Vagina (tissue), 2 donors: Measurements from ENCODE around the gene UBE2E2.

Source experiments
- POLR2A ChIP-seq, 2 donors: fragments of 450-650 bp; IDR thresholded peaks; one replicate each; pipeline ENCODE4 v1.6.1; 2017; ENCODE audit warnings: antibody characterized with exemption in 2 of 2, mild to moderate bottlenecking in 2 of 2, moderate library complexity in 2 of 2
- POLR2AphosphoS5 ChIP-seq, 2 donors: sonication (generic); formaldehyde crosslinking; IDR thresholded peaks; one replicate each; pipeline ENCODE4 v1.9.0; 2017; ENCODE audit warnings: antibody characterized with exemption in 2 of 2, mild to moderate bottlenecking in 2 of 2, low read depth in 1 of 2; ENCODE audit not compliant: insufficient read depth in 1 of 2
- TF ChIP-seq, protein P1 (sequence below), 3 experiments: fragments of 450-650 bp in 2 of 3; fragments of 200-600 bp in 1 of 3; sonication (generic) in 1 of 3; IDR thresholded peaks; one replicate each; pipeline ENCODE4 v1.5.1; 2017 to 2019; ENCODE audit warnings: antibody characterized with exemption in 3 of 3, mild to moderate bottlenecking in 2 of 3, moderate library complexity in 2 of 3

DNA sequence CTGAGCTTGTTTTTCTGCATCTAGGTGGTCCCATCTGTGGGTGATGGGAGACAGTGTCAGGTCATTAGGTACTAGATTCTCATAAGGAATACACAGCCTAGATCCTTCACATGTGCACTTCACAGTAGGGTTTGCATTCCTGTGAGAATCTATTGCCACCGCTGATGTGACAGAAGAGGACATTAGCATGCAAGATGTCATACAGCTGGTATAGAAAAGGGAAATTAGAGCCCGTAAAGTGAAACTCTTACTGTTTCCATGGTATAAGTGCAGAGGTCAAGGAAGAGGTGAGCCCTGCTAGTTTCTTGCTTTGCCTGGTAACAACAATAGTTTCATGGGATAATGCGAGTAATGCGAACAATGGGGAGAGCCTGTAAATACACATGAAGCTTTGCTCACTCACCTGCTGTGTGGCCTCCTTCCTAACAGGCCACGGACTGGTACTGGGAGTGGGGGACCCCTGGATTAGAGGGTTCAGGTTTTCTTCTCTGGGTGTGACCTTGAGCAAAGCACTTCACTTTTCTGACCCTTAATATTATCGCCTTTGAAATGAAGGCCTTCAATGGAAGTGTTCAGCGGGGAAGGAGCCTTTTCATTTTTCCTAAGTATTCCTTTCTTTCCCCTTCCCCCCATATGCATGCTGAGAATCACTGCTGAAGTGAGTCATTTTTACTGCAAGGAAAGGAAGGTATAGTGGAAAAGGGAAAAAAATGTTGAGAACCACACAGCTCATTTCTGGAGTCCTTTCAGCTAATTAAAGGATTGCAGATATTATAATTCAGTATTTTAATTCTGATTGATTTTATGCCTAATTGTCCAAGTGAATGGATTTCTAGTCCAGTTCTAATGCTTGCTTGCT lies 286.4 kb downstream of the UBE2E2 start:
- TF ChIP-seq, protein P1, sequence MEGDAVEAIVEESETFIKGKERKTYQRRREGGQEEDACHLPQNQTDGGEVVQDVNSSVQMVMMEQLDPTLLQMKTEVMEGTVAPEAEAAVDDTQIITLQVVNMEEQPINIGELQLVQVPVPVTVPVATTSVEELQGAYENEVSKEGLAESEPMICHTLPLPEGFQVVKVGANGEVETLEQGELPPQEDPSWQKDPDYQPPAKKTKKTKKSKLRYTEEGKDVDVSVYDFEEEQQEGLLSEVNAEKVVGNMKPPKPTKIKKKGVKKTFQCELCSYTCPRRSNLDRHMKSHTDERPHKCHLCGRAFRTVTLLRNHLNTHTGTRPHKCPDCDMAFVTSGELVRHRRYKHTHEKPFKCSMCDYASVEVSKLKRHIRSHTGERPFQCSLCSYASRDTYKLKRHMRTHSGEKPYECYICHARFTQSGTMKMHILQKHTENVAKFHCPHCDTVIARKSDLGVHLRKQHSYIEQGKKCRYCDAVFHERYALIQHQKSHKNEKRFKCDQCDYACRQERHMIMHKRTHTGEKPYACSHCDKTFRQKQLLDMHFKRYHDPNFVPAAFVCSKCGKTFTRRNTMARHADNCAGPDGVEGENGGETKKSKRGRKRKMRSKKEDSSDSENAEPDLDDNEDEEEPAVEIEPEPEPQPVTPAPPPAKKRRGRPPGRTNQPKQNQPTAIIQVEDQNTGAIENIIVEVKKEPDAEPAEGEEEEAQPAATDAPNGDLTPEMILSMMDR (IDR thresholded peaks at IDR 0.05) = no peak
- no peak for TF ChIP-seq POLR2A (IDR thresholded peaks at IDR 0.05)
- TF ChIP-seq POLR2AphosphoS5 (IDR thresholded peaks at IDR 0.05; ENCODE audit: insufficient read depth in 1 of 2, low read depth in 1 of 2) = no peak
